SK-N-MC (cell line): ENCODE results near the gene PDS5A.

Source experiments
- FOXP2 ChIP-seq: optimal IDR thresholded peaks from 2 replicates; pipeline ENCODE3; 2011; ENCODE audit warnings: mild to moderate bottlenecking, moderate library complexity; ENCODE audit not compliant: insufficient read depth; ENCODE audit errors: extremely low read length, control extremely low read depth
- POLR2AphosphoS5 ChIP-seq: IDR thresholded peaks from 2 replicates; pipeline ENCODE4 v1.6.1; 2012; ENCODE audit warnings: mild to moderate bottlenecking, low read depth, low read length, borderline replicate concordance

DNA sequence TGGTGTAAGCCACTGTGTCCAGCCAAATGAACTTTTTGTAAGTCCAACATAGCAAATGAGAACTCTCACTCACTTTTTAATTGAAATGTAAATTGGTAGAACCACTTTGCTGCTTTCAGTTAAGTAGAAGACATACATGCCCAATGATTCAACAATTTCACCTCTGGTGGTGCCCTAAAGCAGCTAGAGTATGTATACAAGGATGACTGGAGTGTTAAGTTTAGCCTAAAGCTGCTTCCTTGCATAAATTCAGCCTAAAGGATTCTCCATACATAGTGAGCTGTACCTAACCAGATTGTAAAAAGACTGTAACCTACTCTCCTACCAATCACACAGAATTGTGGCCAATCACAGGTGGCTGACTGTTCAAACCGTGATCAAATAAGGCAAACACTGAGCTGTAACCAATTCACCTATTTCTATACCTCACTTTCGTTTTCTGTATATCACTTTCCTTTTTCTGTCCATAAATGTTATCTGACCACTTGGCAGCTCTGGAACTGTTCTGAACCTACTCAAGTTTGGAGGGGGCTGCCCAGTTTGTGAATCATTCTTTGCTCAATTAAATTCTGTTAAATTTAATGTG, 39.9 kb downstream of the PDS5A start:
- TF ChIP-seq POLR2AphosphoS5 = no peak
- no peak for TF ChIP-seq FOXP2
